ENCODE measurements around the gene NTNG2.

Gene NTNG2

GRCh38 chr9:132136151-132136780 lies 25.6 kb upstream of the NTNG2 start:
- H3K36me3 ChIP-seq (ENCODE audit: insufficient read depth, low read length), result no peaks in the 10 kb centered on the region
- H3K9me2 ChIP-seq (ENCODE audit: low read depth, low read length), result no peaks in the 10 kb centered on the region
- no peak overlapping the region for H3K4me2 ChIP-seq (ENCODE audit: low read length)
- no peak overlapping the region for H3K27ac ChIP-seq (ENCODE audit: low read depth, low read length, poor library complexity, severe bottlenecking)
- H3K4me1 ChIP-seq (ENCODE audit: insufficient read depth, low read length, severe bottlenecking), result no peaks in the 10 kb centered on the region
- no peak overlapping the region for H3K4me3 ChIP-seq (ENCODE audit: low read depth, low read length, poor library complexity, severe bottlenecking)
- no peaks in the 10 kb centered on the region for H3F3A ChIP-seq (ENCODE audit: insufficient read depth, low read length)
- H3K27me3 ChIP-seq (ENCODE audit: insufficient read depth, low read length), result peaks cover 3% of the 10 kb centered on the region; the same call in 1 of the 2 replicates
- H2AFZ ChIP-seq (ENCODE audit: low read length), result no peak overlapping the region
- no peaks in the 10 kb centered on the region for H3K9me3 ChIP-seq (ENCODE audit: low read length)
- no peaks in the 10 kb centered on the region for H4K20me1 ChIP-seq (ENCODE audit: insufficient read depth, low read length)
- H3K79me2 ChIP-seq (ENCODE audit: insufficient read depth, low read length), result no peaks in the 10 kb centered on the region
- H3K9ac ChIP-seq (ENCODE audit: low read length), result no peak overlapping the region
- no peak for TF ChIP-seq EZH2 (IDR thresholded peaks at IDR 0.05; ENCODE audit: borderline replicate concordance, low read length)
- TF ChIP-seq, protein P1, sequence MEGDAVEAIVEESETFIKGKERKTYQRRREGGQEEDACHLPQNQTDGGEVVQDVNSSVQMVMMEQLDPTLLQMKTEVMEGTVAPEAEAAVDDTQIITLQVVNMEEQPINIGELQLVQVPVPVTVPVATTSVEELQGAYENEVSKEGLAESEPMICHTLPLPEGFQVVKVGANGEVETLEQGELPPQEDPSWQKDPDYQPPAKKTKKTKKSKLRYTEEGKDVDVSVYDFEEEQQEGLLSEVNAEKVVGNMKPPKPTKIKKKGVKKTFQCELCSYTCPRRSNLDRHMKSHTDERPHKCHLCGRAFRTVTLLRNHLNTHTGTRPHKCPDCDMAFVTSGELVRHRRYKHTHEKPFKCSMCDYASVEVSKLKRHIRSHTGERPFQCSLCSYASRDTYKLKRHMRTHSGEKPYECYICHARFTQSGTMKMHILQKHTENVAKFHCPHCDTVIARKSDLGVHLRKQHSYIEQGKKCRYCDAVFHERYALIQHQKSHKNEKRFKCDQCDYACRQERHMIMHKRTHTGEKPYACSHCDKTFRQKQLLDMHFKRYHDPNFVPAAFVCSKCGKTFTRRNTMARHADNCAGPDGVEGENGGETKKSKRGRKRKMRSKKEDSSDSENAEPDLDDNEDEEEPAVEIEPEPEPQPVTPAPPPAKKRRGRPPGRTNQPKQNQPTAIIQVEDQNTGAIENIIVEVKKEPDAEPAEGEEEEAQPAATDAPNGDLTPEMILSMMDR (IDR thresholded peaks at IDR 0.05; ENCODE audit: low read length), result no peak

DNA sequence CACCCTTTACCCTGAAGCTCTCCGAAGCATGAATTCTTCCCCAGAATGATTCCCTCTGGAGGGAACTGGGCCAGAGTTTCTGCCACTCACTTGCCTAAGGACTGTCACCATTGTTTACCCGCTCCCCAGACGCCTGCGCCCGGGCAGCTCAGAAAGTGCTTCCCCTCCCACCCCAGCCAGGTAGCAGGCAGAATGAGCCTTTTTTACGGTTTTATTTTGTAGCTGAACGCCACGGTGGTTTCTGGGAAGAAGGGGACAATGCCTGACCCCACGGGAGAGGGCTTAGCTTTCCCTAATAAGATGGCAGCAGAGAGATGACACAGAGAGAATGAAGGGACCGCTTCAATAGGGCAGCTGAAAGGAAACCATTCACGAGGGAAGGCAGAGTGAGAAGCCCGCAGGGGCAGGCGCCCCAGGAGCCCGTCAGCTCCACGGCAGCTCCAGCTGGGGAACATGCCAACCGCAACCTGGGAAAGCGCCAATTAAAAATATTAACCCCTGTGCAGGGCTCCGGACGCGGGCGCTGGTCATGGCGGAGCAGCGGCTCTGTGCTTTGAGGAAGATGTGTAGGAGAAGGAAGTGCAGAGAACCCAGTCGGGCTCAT lies 20.4 kb upstream of the NTNG2 start:
- H3K9me2 ChIP-seq (ENCODE audit: low read depth, low read length), result no peaks in the 10 kb centered on the region
- no peak overlapping the region for H3K4me3 ChIP-seq (ENCODE audit: low read depth, low read length, poor library complexity, severe bottlenecking)
- H3K27ac ChIP-seq (ENCODE audit: low read depth, low read length, poor library complexity, severe bottlenecking), result no peak overlapping the region
- TF ChIP-seq EZH2 (IDR thresholded peaks at IDR 0.05; ENCODE audit: borderline replicate concordance, low read length), result no peak
- TF ChIP-seq, protein P1 (IDR thresholded peaks at IDR 0.05; ENCODE audit: low read length), result no peak
- no peaks in the 10 kb centered on the region; the same call in 1 of the 2 replicates for H3K27me3 ChIP-seq (ENCODE audit: insufficient read depth, low read length)
- H3K4me2 ChIP-seq (ENCODE audit: low read length), result no peak overlapping the region
- no peak overlapping the region for H2AFZ ChIP-seq (ENCODE audit: low read length)
- no peaks in the 10 kb centered on the region for H3K79me2 ChIP-seq (ENCODE audit: insufficient read depth, low read length)
- no peaks in the 10 kb centered on the region for H3K4me1 ChIP-seq (ENCODE audit: insufficient read depth, low read length, severe bottlenecking)
- no peaks in the 10 kb centered on the region for H3F3A ChIP-seq (ENCODE audit: insufficient read depth, low read length)
- H3K9me3 ChIP-seq (ENCODE audit: low read length), result no peaks in the 10 kb centered on the region
- no peak overlapping the region for H3K9ac ChIP-seq (ENCODE audit: low read length)
- H3K36me3 ChIP-seq (ENCODE audit: insufficient read depth, low read length), result no peaks in the 10 kb centered on the region
- H4K20me1 ChIP-seq (ENCODE audit: insufficient read depth, low read length), result no peaks in the 10 kb centered on the region

DNA sequence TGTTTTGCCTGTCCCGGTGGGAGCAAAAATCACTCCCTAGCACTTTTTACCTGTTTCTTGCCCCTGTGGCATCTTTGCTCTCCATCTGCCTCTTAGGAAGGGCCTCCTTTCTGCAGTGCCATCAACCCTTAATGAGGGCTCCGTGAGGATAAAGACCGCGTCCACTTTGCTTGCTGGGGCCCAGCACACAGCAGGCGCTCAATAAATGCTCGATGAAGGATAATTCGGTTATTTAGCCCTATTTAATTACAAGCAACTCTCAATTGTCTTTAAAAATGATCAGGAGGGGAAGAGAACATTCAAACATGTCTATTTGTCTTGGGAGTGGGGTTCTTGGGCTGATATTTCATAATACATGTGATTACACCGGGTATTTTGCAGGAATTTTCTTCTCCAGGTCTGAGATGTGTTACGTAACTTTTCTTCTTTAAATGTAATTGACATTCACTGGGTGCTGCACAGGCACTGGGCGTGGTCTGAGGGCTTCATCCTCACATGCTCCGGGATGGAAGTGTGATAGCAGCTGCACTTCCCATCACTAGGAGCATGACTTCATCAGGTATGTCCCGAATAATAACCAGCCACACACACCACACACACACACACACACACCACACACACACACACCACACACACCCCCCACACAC lies 19.8 kb upstream of the NTNG2 start:
- no peaks in the 10 kb centered on the region for H3K36me3 ChIP-seq (ENCODE audit: insufficient read depth, low read length)
- no peaks in the 10 kb centered on the region for H4K20me1 ChIP-seq (ENCODE audit: insufficient read depth, low read length)
- H3K4me1 ChIP-seq (ENCODE audit: insufficient read depth, low read length, severe bottlenecking), result no peaks in the 10 kb centered on the region
- H3K9me2 ChIP-seq (ENCODE audit: low read depth, low read length), result no peaks in the 10 kb centered on the region
- no peak overlapping the region for H3K4me2 ChIP-seq (ENCODE audit: low read length)
- no peak overlapping the region for H3K27ac ChIP-seq (ENCODE audit: low read depth, low read length, poor library complexity, severe bottlenecking)
- no peaks in the 10 kb centered on the region for H3K9me3 ChIP-seq (ENCODE audit: low read length)
- no peak overlapping the region for H3K4me3 ChIP-seq (ENCODE audit: low read depth, low read length, poor library complexity, severe bottlenecking)
- H2AFZ ChIP-seq (ENCODE audit: low read length), result no peak overlapping the region
- no peaks in the 10 kb centered on the region for H3F3A ChIP-seq (ENCODE audit: insufficient read depth, low read length)
- TF ChIP-seq, protein P1 (IDR thresholded peaks at IDR 0.05; ENCODE audit: low read length), result no peak
- TF ChIP-seq EZH2 (IDR thresholded peaks at IDR 0.05; ENCODE audit: borderline replicate concordance, low read length), result no peak
- no peaks in the 10 kb centered on the region for H3K79me2 ChIP-seq (ENCODE audit: insufficient read depth, low read length)
- H3K27me3 ChIP-seq (ENCODE audit: insufficient read depth, low read length), result no peaks in the 10 kb centered on the region; the same call in 1 of the 2 replicates
- no peak overlapping the region for H3K9ac ChIP-seq (ENCODE audit: low read length)

Data from OCI-LY1 (cell line).